Stomach (tissue), 9 donors: ENCODE results near the gene ADCY4. TPM values are rescaled to one million over a fixed set of nuclear protein-coding genes. Genes with fewer than 3 reads are reported as not detected.

Experiments
- DNase-seq, 2 donors: peaks; one replicate each; pipeline versions ENCODE4 v3.0.0 to v3.0.0-alpha.2; 2013 to 2019
- H3K27ac ChIP-seq, 5 donors: fragments of 200-600 bp in 4 of 5; sonication (generic) in 4 of 5; one replicate each; pipeline ENCODE4 v1.5.1; 2013 to 2019; ENCODE audit warnings: mild to moderate bottlenecking in 1 of 5, moderate library complexity in 1 of 5
- H3K27me3 ChIP-seq, 3 donors: fragments of 200-600 bp; sonication (generic); one replicate each; pipeline ENCODE4 v1.5.1; 2017 to 2019; ENCODE audit warnings: mixed run types in 1 of 3
- H3K36me3 ChIP-seq, 4 donors: fragments of 200-600 bp; sonication (generic); 1 replicate in 3 of 4; 2 replicates in 1 of 4; pipeline ENCODE4 v1.5.1; 2016 to 2019
- H3K4me1 ChIP-seq, 4 donors: fragments of 200-600 bp; sonication (generic); one replicate each; pipeline ENCODE4 v1.5.1; 2016 to 2019
- H3K4me3 ChIP-seq, 4 donors: fragments of 200-600 bp; sonication (generic) in 3 of 4; one replicate each; pipeline ENCODE4 v1.5.1; 2016 to 2019; ENCODE audit warnings: mild to moderate bottlenecking in 1 of 4
- H3K9me3 ChIP-seq, 4 donors: fragments of 200-600 bp; sonication (generic); one replicate each; pipeline ENCODE4 v1.5.1; 2016 to 2019
- CTCF ChIP-seq, 7 experiments: fragments of 450-650 bp in 4 of 7; fragments of 200-600 bp in 3 of 7; sonication (generic) in 3 of 7; IDR thresholded peaks; one replicate each; pipeline ENCODE4 v1.5.1; 2016 to 2019; ENCODE audit warnings: antibody characterized with exemption in 7 of 7, control low read depth in 2 of 7, mild to moderate bottlenecking in 1 of 7
- EP300 ChIP-seq: sonication (generic); formaldehyde crosslinking; IDR thresholded peaks from one replicate; pipeline ENCODE4 v1.6.1; 2017; ENCODE audit warnings: antibody characterized with exemption
- POLR2A ChIP-seq, 4 donors: fragments of 450-650 bp; IDR thresholded peaks; one replicate each; pipeline ENCODE4 v1.6.1; 2016; ENCODE audit warnings: antibody characterized with exemption in 4 of 4, control low read depth in 2 of 4, mild to moderate bottlenecking in 1 of 4, moderate library complexity in 1 of 4
- POLR2AphosphoS5 ChIP-seq, 3 donors: sonication (generic); formaldehyde crosslinking; IDR thresholded peaks; one replicate each; pipeline ENCODE4 v1.6.1; 2016; ENCODE audit warnings: antibody characterized with exemption in 3 of 3
- WGBS, 5 donors: extraction: QIAGEN DNeasy Blood & Tissue Kit in 3 of 5; methylation state at CpG; one replicate each; pipeline versions ENCODE4 v1.1.5 to v1.1.7; 2013 to 2018; 5-methylcytosine and 5-hydroxymethylcytosine counted together
- intact Hi-C: fragments of 100-400 bp; cut with DNase I; formaldehyde crosslinking; loops from one replicate; pipeline ENCODE4 v1.15.1; 2023; ENCODE audit warnings: low total_unique reads
- polyA plus RNA-seq, 3 donors: library from polyadenylated mRNA; stranded (reverse); fragments of 200-250 nt; gene quantifications; one replicate each; pipeline ENCODE4 v1.2.3, GENCODE V29; 2013
- total RNA-seq, 5 donors: library from RNA; depleted of rRNA; stranded (reverse); fragments of >200 nt; gene quantifications; one replicate each; pipeline versions ENCODE4 v1.1.0 to v1.2.3, GENCODE V29; 2014 to 2016
- donor health status: healthy with polysubstance abuse.
- donor health status: Bipolar disorder and iron deficiency.
- donor health status: healthy.

ADCY4 gene
- total and polyA plus RNA-seq, 8 donors: 15.2 to 118 (median 25.8) TPM

GRCh38 chr14:24286996-24287395 lies 47.9 kb downstream of the ADCY4 start:
- no peak for DNase-seq
- TF ChIP-seq POLR2AphosphoS5 (IDR thresholded peaks at IDR 0.05) (no peak), CTCF (IDR thresholded peaks at IDR 0.05) (no peak), POLR2A (IDR thresholded peaks at IDR 0.05) (no peak), EP300 (no peak)
- no peaks in the 10 kb centered on the region for H3K4me1 ChIP-seq
- no peak overlapping the region for H3K4me3 ChIP-seq
- H3K9me3 ChIP-seq: no peaks in the 10 kb centered on the region
- H3K36me3 ChIP-seq: peaks cover 18 to 34% (median 28%) of the 10 kb centered on the region in 4 donors
- 88 to 96% (median 93%) methylated on average over 5 of the region's 5 CpGs for WGBS, 5 donors
- H3K27me3 ChIP-seq: no peaks in the 10 kb centered on the region
- intact Hi-C loops: no loop called here
- H3K27ac ChIP-seq: no peak overlapping the region

- TF ChIP-seq POLR2AphosphoS5 (IDR thresholded peaks at IDR 0.05) (no peak), EP300 (no peak), POLR2A (IDR thresholded peaks at IDR 0.05) (no peak), CTCF (IDR thresholded peaks at IDR 0.05) (no peak)
- intact Hi-C loops: no loop called here
- Histone ChIP-seq H3K27me3 (no peaks in the 10 kb centered on the region), H3K36me3 (peaks cover 1 to 17% (median 12%) of the 10 kb centered on the region in 4 donors), H3K27ac (no peak overlapping the region), H3K9me3 (no peaks in the 10 kb centered on the region), H3K4me1 (peaks cover 0 to 12% (median 0%) of the 10 kb centered on the region in 4 donors), H3K4me3 (no peak overlapping the region)
- WGBS, 5 donors: 59 to 72% (median 69%) methylated on average over 4 of the region's 4 CpGs
- DNase-seq: no peak
These were observed 49.5 kb downstream of the ADCY4 start for GRCh38 chr14:24285351-24285750.

GRCh38 chr14:24284501-24285035 lies 50.3 kb downstream of the ADCY4 start:
- TF ChIP-seq POLR2AphosphoS5 (IDR thresholded peaks at IDR 0.05) (no peak), CTCF (IDR thresholded peaks at IDR 0.05) (no peak), EP300 (no peak), POLR2A (IDR thresholded peaks at IDR 0.05) (no peak)
- no peak overlapping the region for H3K4me3 ChIP-seq
- H3K27me3 ChIP-seq: no peaks in the 10 kb centered on the region
- H3K4me1 ChIP-seq: peaks cover 0 to 13% (median under 1%) of the 10 kb centered on the region in 4 donors
- 77 to 85% (median 82%) methylated on average over 11 of the region's 11 CpGs for WGBS, 5 donors
- H3K27ac ChIP-seq: no peak overlapping the region
- no peak for DNase-seq
- H3K36me3 ChIP-seq: peaks cover 0 to 10% (median 4%) of the 10 kb centered on the region in 4 donors
- no peaks in the 10 kb centered on the region for H3K9me3 ChIP-seq
- intact Hi-C loops: no loop called here

- Histone ChIP-seq H3K27ac (no peak overlapping the region), H3K36me3 (peaks cover 0 to 4% (median 0%) of the 10 kb centered on the region in 4 donors), H3K27me3 (no peaks in the 10 kb centered on the region), H3K4me3 (no peak overlapping the region), H3K9me3 (no peaks in the 10 kb centered on the region), H3K4me1 (peaks cover 0 to 16% (median 3%) of the 10 kb centered on the region in 4 donors)
- TF ChIP-seq POLR2A (IDR thresholded peaks at IDR 0.05) (no peak), CTCF (IDR thresholded peaks at IDR 0.05) (no peak), POLR2AphosphoS5 (IDR thresholded peaks at IDR 0.05) (no peak)
- no peak for DNase-seq
- intact Hi-C loops: no loop called here
- 88 to 95% (median 90%) methylated on average over 5 of the region's 5 CpGs for WGBS, 5 donors
These were observed 50.9 kb downstream of the ADCY4 start for GRCh38 chr14:24283796-24284460.
